A549 (cell line): Measurements from ENCODE around the gene VSTM4. TPM values are rescaled to one million over a fixed set of nuclear protein-coding genes. Genes with fewer than 3 reads are reported as not detected.

Experiments
- ATAC-seq, 2 experiments: fragments of 200-7000 bp in 1 of 2; fragments of >200 bp in 1 of 2; cut with Nextera tagmentation in 1 of 2; cut with Tn5 transposase in 1 of 2; 3 replicates each; pipeline versions ENCODE4 v1.8.0 to v1.9.1; 2018 to 2020; ENCODE audit warnings: mild to moderate bottlenecking in 1 of 2, moderate library complexity in 1 of 2
- CTCF ChIA-PET: fragments of 300-600 bp; sonication (Branson Sonifier 250); formaldehyde crosslinking; extraction: SDS; loops from one replicate; lab custom pipeline; 2021; ENCODE audit warnings: antibody characterized with exemption, inconsistent platforms; lab: Yijun Ruan, JAX
- POLR2A ChIA-PET: fragments of 350-600 bp; formaldehyde crosslinking; extraction: SDS; loops from one replicate; lab custom pipeline; 2021; ENCODE audit warnings: antibody characterized with exemption, inconsistent platforms; lab: Yijun Ruan, JAX
- DNase-seq, 2 experiments: peaks; one replicate each; pipeline versions ENCODE4 v3.0.0 to v3.0.0-alpha.2; 2011 to 2016; ENCODE audit warnings: low read depth in 1 of 2, low spot score in 1 of 2
- FAIRE-seq: peaks from 2 replicates; lab custom pipeline; 2011; peaks lifted over from hg19 to GRCh38; lab: Jason Lieb, UNC
- H3K27ac ChIP-seq, 2 experiments: fragments of >200 bp; sonication (Bioruptor Twin); formaldehyde crosslinking; 3 replicates each; pipeline ENCODE4 v1.5.1; 2016 to 2017
- H3K4me1 ChIP-seq: fragments of >200 bp; sonication (Bioruptor Twin); formaldehyde crosslinking; 3 replicates; pipeline ENCODE4 v1.6.1; 2016
- H3K4me2 ChIP-seq: fragments of >200 bp; sonication (Bioruptor Twin); formaldehyde crosslinking; 3 replicates; pipeline ENCODE4 v1.6.1; 2016
- H3K4me3 ChIP-seq: fragments of >200 bp; sonication (Bioruptor Twin); formaldehyde crosslinking; 3 replicates; pipeline ENCODE4 v1.5.1; 2016
- H3K9me3 ChIP-seq: fragments of >200 bp; sonication (Bioruptor Twin); formaldehyde crosslinking; 3 replicates; pipeline ENCODE4 v1.6.1; 2016
- ATOH8 ChIP-seq: fragments of 250-450 bp; sonication (Bioruptor Pico); IDR thresholded peaks from 2 replicates; pipeline ENCODE4 v1.5.0; 2020; ENCODE audit warnings: low read depth, mild to moderate bottlenecking, moderate library complexity
- BCL3 ChIP-seq: fragments of >200 bp; sonication (Bioruptor Twin); formaldehyde crosslinking; IDR thresholded peaks from 3 replicates; pipeline ENCODE4 v1.6.1; 2016
- BHLHE40 ChIP-seq: IDR thresholded peaks from 2 replicates; pipeline ENCODE4 v1.6.1; 2012; ENCODE audit warnings: low read depth, low read length, inconsistent platforms
- CBX2 ChIP-seq: fragments of 200-600 bp; sonication (generic); IDR thresholded peaks from 2 replicates; pipeline ENCODE4 v1.6.1; 2016; ENCODE audit warnings: low read depth, mild to moderate bottlenecking, borderline replicate concordance
- CBX8 ChIP-seq: fragments of 200-600 bp; sonication (generic); IDR thresholded peaks from 2 replicates; pipeline ENCODE4 v1.6.1; 2016
- CTCF ChIP-seq: fragments of >200 bp; sonication (Bioruptor Twin); formaldehyde crosslinking; IDR thresholded peaks from 3 replicates; pipeline ENCODE4 v1.5.1; 2016
- ELK1 ChIP-seq: fragments of 150-350 bp; IDR thresholded peaks from 2 replicates; pipeline ENCODE4 v1.6.1; 2014; ENCODE audit warnings: low read depth, mild to moderate bottlenecking, low read length
- GATA3 ChIP-seq: IDR thresholded peaks from 2 replicates; pipeline ENCODE4 v1.6.1; 2012; ENCODE audit warnings: borderline replicate concordance
- HEYL ChIP-seq: fragments of 250-450 bp; sonication (Bioruptor Pico); IDR thresholded peaks from 2 replicates; pipeline ENCODE4 v1.8.0; 2021; ENCODE audit warnings: mild to moderate bottlenecking, moderate library complexity
- HOXB13 ChIP-seq: fragments of 250-450 bp; sonication (Bioruptor Pico); IDR thresholded peaks from 2 replicates; pipeline ENCODE4 v1.5.0; 2020; ENCODE audit warnings: low read depth, mild to moderate bottlenecking, moderate library complexity
- HOXB5 ChIP-seq: fragments of 250-450 bp; sonication (Bioruptor Pico); IDR thresholded peaks from 2 replicates; pipeline ENCODE4 v1.5.0; 2020; ENCODE audit warnings: mild to moderate bottlenecking, moderate library complexity
- JUN ChIP-seq, 2 experiments: fragments of >200 bp; sonication (Bioruptor Twin); formaldehyde crosslinking; IDR thresholded peaks; 2 replicates in 1 of 2; 3 replicates in 1 of 2; pipeline ENCODE4 v1.6.1; 2016 to 2017
- MAZ ChIP-seq: fragments of 150-350 bp; IDR thresholded peaks from 2 replicates; pipeline ENCODE4 v1.6.1; 2014; ENCODE audit warnings: antibody characterized with exemption, low read depth, low read length, borderline replicate concordance
- MYC ChIP-seq: IDR thresholded peaks from 2 replicates; pipeline ENCODE4 v1.6.1; 2012; ENCODE audit warnings: mild to moderate bottlenecking, inconsistent platforms, low read length, improper control_type of control experiment, borderline replicate concordance
- NFE2L2 ChIP-seq: fragments of 150-350 bp; conservative IDR thresholded peaks from 2 replicates; pipeline ENCODE4 v1.6.1; 2014; ENCODE audit warnings: low read length
- NR3C1 ChIP-seq: fragments of >200 bp; sonication (Bioruptor Twin); formaldehyde crosslinking; IDR thresholded peaks from 3 replicates; pipeline ENCODE4 v1.6.1; 2017
- PBX3 ChIP-seq: IDR thresholded peaks from 2 replicates; pipeline ENCODE4 v1.6.1; 2012
- PHF8 ChIP-seq: fragments of 200-600 bp; sonication (generic); IDR thresholded peaks from 2 replicates; pipeline ENCODE4 v1.6.1; 2016; ENCODE audit warnings: low read depth, mild to moderate bottlenecking, antibody characterized with exemption, moderate library complexity, borderline replicate concordance
- RNF2 ChIP-seq: fragments of 200-600 bp; sonication (generic); IDR thresholded peaks from 2 replicates; pipeline ENCODE4 v1.6.1; 2016; ENCODE audit warnings: low read depth, mild to moderate bottlenecking, antibody characterized with exemption, moderate library complexity, borderline replicate concordance
- SREBF2 ChIP-seq: fragments of 450-650 bp; IDR thresholded peaks from 2 replicates; pipeline ENCODE4 v1.6.1; 2014; ENCODE audit warnings: mild to moderate bottlenecking, moderate library complexity
- TFCP2L1 ChIP-seq: fragments of 250-450 bp; sonication (Bioruptor Pico); IDR thresholded peaks from 2 replicates; pipeline ENCODE4 v1.5.0; 2021; ENCODE audit warnings: mild to moderate bottlenecking
- TP53 ChIP-seq: fragments of 250-450 bp; sonication (Bioruptor Pico); IDR thresholded peaks from 2 replicates; pipeline ENCODE4 v1.5.0; 2021; ENCODE audit warnings: mild to moderate bottlenecking, moderate library complexity
- USF2 ChIP-seq: fragments of 450-650 bp; IDR thresholded peaks from 2 replicates; pipeline ENCODE4 v1.6.1; 2014; ENCODE audit warnings: antibody characterized with exemption
- ZFP36 ChIP-seq: fragments of 450-650 bp; IDR thresholded peaks from 2 replicates; pipeline ENCODE4 v1.6.1; 2014; ENCODE audit warnings: borderline replicate concordance; ENCODE audit not compliant: partially characterized antibody
- ZNF302 ChIP-seq: fragments of 250-450 bp; sonication (Bioruptor Pico); IDR thresholded peaks from 2 replicates; pipeline ENCODE4 v1.9.0; 2021; ENCODE audit warnings: inconsistent platforms, mild to moderate bottlenecking, moderate library complexity
- ZSCAN20 ChIP-seq: fragments of 250-450 bp; sonication (Bioruptor Pico); IDR thresholded peaks from 2 replicates; pipeline ENCODE4 v1.8.0; 2022; ENCODE audit warnings: mild to moderate bottlenecking, moderate library complexity
- WGBS: methylation state at CpG from one replicate; pipeline ENCODE4 v1.1.6; 2017; ENCODE audit errors: missing lambda C conversion rate; 5-methylcytosine and 5-hydroxymethylcytosine counted together
- polyA plus RNA-seq, 4 experiments: library from polyadenylated mRNA; depleted of rRNA in 3 of 4; stranded (reverse); fragments of >200 nt; fragmentation: RNase III in 1 of 4; extraction: RNeasy Plus Mini Kit Qiagen cat#74134 plus additional on column Dnase treatment in 1 of 4; gene quantifications; 2 replicates in 3 of 4; 3 replicates in 1 of 4; pipeline ENCODE4 v1.2.3, GENCODE V29; 2011 to 2017

VSTM4 gene
- polyA plus RNA-seq, 2 of the 4 experiments (the other 2 are of a cell fraction) = 0.18 to 0.53 TPM

- POLR2A ChIA-PET = no interaction called here
- CTCF ChIA-PET = no interaction called here
Measured at GRCh38 chr10:49160110-49160509, 44.8 kb upstream of the VSTM4 start.

GRCh38 chr10:49158915-49159314 is 43.6 kb upstream of the VSTM4 start:
- Histone ChIP-seq H3K9me3 (no peaks in the 10 kb centered on the region), H3K4me2 (no peak overlapping the region), H3K4me1 (no peaks in the 10 kb centered on the region), H3K4me3 (no peak overlapping the region), H3K27ac (no peak overlapping the region)
- 6% methylated on average over 3 of the region's 3 CpGs for WGBS
- CTCF ChIA-PET = interaction anchor here (1.7 kb wide), 1 partner anchor 19 kb away, joined by 4 read pairs; no protein-coding TSS in a partner anchor
- FAIRE-seq (no peak), DNase-seq (no peak), ATAC-seq (no peak)
- POLR2A ChIA-PET = no interaction called here
- TF ChIP-seq CBX2 (no peak), CTCF (no peak), PHF8 (no peak), TFCP2L1 (CRISPR knock-in tag) (no peak), USF2 (no peak), SREBF2 (no peak), ELK1 (no peak), MAZ (no peak), CBX8 (no peak), ZFP36 (no peak), JUN (IDR thresholded peaks at IDR 0.05) (no peak), BHLHE40 (no peak), MYC (no peak), HEYL (CRISPR knock-in tag) (no peak)

More at GRCh38 chr10:49160110-49160509, 44.8 kb upstream of the VSTM4 start:
- ATAC-seq = no peak
- 16% methylated on average over 5 of the region's 5 CpGs for WGBS
- no peak overlapping the region for H3K4me3 ChIP-seq
- no peaks in the 10 kb centered on the region for H3K4me1 ChIP-seq
- H3K27ac ChIP-seq = no peak overlapping the region
- DNase-seq = no peak
- no peak overlapping the region for H3K4me2 ChIP-seq
- TF ChIP-seq CTCF = no peak
- TF ChIP-seq HOXB5 (CRISPR knock-in tag) = no peak
- no peak for TF ChIP-seq ATOH8
- TF ChIP-seq ZNF302 (CRISPR knock-in tag) = no peak
- TF ChIP-seq HEYL (CRISPR knock-in tag) = no peak
- no peak for TF ChIP-seq HOXB13
- TF ChIP-seq BCL3 = no peak
- TF ChIP-seq TP53 = no peak
- no peak for TF ChIP-seq PBX3
- TF ChIP-seq RNF2 = no peak
- TF ChIP-seq ZSCAN20 (CRISPR knock-in tag) = no peak
- TF ChIP-seq NFE2L2 = no peak
- no peak for TF ChIP-seq NR3C1
- no peak for TF ChIP-seq GATA3
- no peak for FAIRE-seq
- no peaks in the 10 kb centered on the region for H3K9me3 ChIP-seq
